HFFc6 (cell line): ENCODE data around the gene PDZK1. TPM values are rescaled to one million over a fixed set of nuclear protein-coding genes. Genes with fewer than 3 reads are reported as not detected.

ENCODE experiments used
- DNase-seq: peaks from one replicate; pipeline ENCODE4 v3.0.0-alpha.2; 2018
- H3K27ac Mint-ChIP-seq: 2 replicates; pipeline ENCODE4 v1.8.0; 2020; ENCODE audit warnings: mild to moderate bottlenecking, mixed read lengths
- H3K27me3 Mint-ChIP-seq: 2 replicates; pipeline ENCODE4 v1.8.0; 2021; ENCODE audit warnings: mild to moderate bottlenecking, moderate library complexity, mixed read lengths; ENCODE audit not compliant: insufficient read depth
- H3K36me3 Mint-ChIP-seq: 2 replicates; pipeline ENCODE4 v1.8.0; 2021; ENCODE audit warnings: low read depth, mixed read lengths
- H3K4me1 Mint-ChIP-seq: 2 replicates; pipeline ENCODE4 v1.8.0; 2020; ENCODE audit warnings: low read depth, mixed read lengths
- H3K4me3 Mint-ChIP-seq: 2 replicates; pipeline ENCODE4 v1.8.0; 2020; ENCODE audit warnings: mild to moderate bottlenecking, moderate library complexity, mixed read lengths
- H3K9me3 Mint-ChIP-seq: 2 replicates; pipeline ENCODE4 v1.8.0; 2020; ENCODE audit warnings: mild to moderate bottlenecking, mixed read lengths
- CTCF ChIP-seq: fragments of 200-600 bp; sonication (generic); IDR thresholded peaks from 2 replicates; pipeline ENCODE4 v1.5.0; 2021; ENCODE audit warnings: antibody characterized with exemption, mild to moderate bottlenecking
- total RNA-seq, 6 experiments: library from RNA; stranded (reverse); fragmentation: NEBNext Ultra II Directional; extraction: Animal tissue kit (Norgen Biotek cat#: 25700); gene quantifications; 2 replicates in 1 of 6; 3 replicates in 5 of 6; pipeline ENCODE4 v1.2.3, GENCODE V29; 2021

The PDZK1 gene
- total RNA-seq, 6 experiments from 2014 or later, result 0.50 to 1.5 (median 0.88) TPM

DNA sequence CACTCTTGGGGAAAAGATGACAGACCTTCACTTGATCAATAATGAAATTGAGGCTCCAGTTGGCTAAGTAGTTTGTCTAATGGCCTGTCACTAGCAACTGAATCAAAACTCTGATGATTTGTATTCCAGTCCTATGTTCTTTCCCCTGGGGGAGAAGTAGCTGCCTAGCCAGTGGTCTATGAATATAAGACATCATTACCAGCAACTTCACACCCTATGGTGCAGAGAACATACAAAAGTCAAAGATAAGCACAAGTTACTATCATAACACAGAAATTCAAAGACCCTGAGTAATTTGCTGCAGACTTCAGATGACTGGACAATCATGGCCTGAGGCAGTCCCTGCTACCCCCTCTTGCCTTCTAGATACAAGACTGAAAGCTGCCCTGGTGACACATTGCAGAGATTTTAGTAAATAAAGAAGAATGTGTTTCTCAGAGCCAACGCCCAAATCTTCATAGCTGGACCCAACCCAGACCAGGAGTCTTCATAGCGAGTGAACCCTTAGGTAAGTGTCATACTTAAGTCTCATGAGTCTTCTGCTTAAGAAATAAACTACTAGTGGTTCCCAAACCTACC is 993 bp downstream of the PDZK1 start:
- Mint-ChIP-seq H3K9me3 (no peaks in the 10 kb centered on the region), H3K27ac (peak overlapping the region; percentile 62), H3K4me1 (peaks cover 56% of the 10 kb centered on the region), H3K4me3 (peak overlapping the region; percentile 9), H3K27me3 (no peaks in the 10 kb centered on the region), H3K36me3 (peaks cover 8% of the 10 kb centered on the region; the same call in 1 of the 2 replicates)
- no peak for TF ChIP-seq CTCF
- peak; percentile 91 for DNase-seq

- no peak for DNase-seq
- Mint-ChIP-seq H3K27me3 (no peaks in the 10 kb centered on the region), H3K4me3 (no peak overlapping the region; the same call in 1 of the 2 replicates), H3K36me3 (peaks cover 5% of the 10 kb centered on the region; the same call in 1 of the 2 replicates), H3K9me3 (no peaks in the 10 kb centered on the region), H3K27ac (no peak overlapping the region), H3K4me1 (peaks cover 51% of the 10 kb centered on the region)
- TF ChIP-seq CTCF, result no peak
Observed at GRCh38 chr1:145705622-145706021, 1.5 kb downstream of the PDZK1 start.

- no peak overlapping the region for H3K4me3 Mint-ChIP-seq
- no peaks in the 10 kb centered on the region for H3K9me3 Mint-ChIP-seq
- no peak for TF ChIP-seq CTCF
- peaks cover 33% of the 10 kb centered on the region for H3K4me1 Mint-ChIP-seq
- H3K27ac Mint-ChIP-seq, result no peak overlapping the region
- H3K36me3 Mint-ChIP-seq, result no peaks in the 10 kb centered on the region
- no peak for DNase-seq
- H3K27me3 Mint-ChIP-seq, result peaks cover 1% of the 10 kb centered on the region; the same call in 1 of the 2 replicates
Observed at GRCh38 chr1:145702826-145703225, 4.3 kb downstream of the PDZK1 start.

DNA sequence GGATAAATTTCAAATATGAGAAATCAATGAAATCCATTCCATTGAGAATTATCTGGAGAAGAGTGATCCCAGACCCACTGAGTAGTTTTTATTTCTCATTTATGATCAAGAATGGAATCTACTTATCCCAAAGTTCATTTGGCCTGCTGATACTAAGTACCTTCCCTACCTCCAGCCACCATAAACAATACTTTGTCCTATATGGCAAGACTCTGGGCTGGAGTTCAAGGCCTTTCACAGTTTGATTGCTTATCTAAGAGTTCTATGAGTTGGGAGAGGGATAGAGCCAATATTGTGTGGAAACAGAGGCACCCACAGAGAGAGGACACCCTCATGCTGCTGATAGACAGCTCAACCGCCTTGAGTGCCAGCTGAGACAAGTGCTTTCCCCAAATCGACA is 5.1 kb downstream of the PDZK1 start:
- Mint-ChIP-seq H3K27me3 (peaks cover 2% of the 10 kb centered on the region; the same call in 1 of the 2 replicates), H3K27ac (no peak overlapping the region), H3K36me3 (no peaks in the 10 kb centered on the region), H3K4me1 (peaks cover 25% of the 10 kb centered on the region), H3K4me3 (no peak overlapping the region), H3K9me3 (no peaks in the 10 kb centered on the region)
- DNase-seq, result no peak
- TF ChIP-seq CTCF, result no peak

GRCh38 chr1:145701306-145701862 is 5.8 kb downstream of the PDZK1 start:
- Mint-ChIP-seq H3K27me3 (peaks cover 4% of the 10 kb centered on the region; the same call in 1 of the 2 replicates), H3K9me3 (no peaks in the 10 kb centered on the region), H3K4me3 (no peak overlapping the region), H3K4me1 (peaks cover 19% of the 10 kb centered on the region), H3K36me3 (no peaks in the 10 kb centered on the region), H3K27ac (no peak overlapping the region)
- DNase-seq, result no peak
- TF ChIP-seq CTCF, result no peak
